Astrocyte of the spinal cord (primary cell): ENCODE measurements around the gene SCRT2.

Experiments used
- DNase-seq: peaks from one replicate; pipeline ENCODE4 v3.0.0; 2011; ENCODE audit warnings: low read depth, low spot score
- H3K4me3 ChIP-seq: 2 replicates; pipeline ENCODE4 v1.5.1; 2011; ENCODE audit warnings: low read depth, mild to moderate bottlenecking, low read length, moderate library complexity
- in situ Hi-C: cut with HindIII; loops from 2 replicates; pipeline ENCODE4 v1.10.0; 2017; ENCODE audit warnings: low sequenced_read_pairs
- TF ChIP-seq, protein P1 (sequence below): IDR thresholded peaks from 2 replicates; pipeline ENCODE4 v1.5.1; 2012; ENCODE audit warnings: low read depth, mild to moderate bottlenecking, low read length, inconsistent platforms

Gene SCRT2

DNA sequence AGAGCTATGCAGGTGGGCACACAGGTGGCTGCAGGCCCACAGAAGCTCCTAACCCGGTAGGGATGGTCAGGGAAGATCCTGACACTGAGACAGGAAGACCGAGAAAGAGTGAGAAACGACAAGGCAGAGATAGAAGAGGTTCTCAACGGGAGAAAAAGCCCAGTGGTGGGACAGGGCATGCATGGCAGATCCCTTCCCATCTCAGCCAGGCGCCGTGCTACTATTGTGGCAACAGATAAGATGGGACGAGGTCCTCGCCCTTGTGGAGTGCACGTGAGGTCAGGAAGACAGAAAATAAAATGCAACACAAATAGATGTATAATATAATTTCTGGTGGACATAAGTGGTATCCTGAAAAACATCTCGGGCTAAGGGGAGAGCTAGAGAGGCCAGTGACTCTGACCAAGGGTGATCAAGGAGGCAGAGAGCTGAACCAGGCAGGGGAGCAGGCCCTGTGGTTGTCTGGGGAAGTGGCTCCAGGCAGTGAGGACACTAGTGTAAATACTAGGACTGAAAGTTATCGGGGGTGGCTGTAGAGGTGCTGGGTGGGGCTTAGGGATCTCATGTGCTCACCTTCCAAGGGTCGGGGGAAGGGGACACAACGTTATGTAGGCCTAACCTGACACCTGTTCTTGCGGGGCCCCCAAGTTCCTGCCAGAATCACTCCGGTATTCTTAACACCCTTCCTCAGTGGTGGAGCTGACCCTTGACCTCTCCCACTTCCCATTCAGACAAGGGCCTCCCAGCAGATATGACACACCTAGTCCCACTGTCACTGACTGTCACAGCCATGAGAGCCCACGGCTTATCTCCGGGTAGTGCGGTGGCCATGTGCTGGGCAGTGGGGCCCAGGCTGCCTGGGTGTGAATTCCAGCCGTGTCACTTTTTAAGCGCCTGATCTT lies 23.6 kb downstream of the SCRT2 start:
- peak overlapping the region; percentile 88 for H3K4me3 ChIP-seq
- DNase-seq = no peak
- in situ Hi-C loops = no loop called here
- TF ChIP-seq, protein P1, sequence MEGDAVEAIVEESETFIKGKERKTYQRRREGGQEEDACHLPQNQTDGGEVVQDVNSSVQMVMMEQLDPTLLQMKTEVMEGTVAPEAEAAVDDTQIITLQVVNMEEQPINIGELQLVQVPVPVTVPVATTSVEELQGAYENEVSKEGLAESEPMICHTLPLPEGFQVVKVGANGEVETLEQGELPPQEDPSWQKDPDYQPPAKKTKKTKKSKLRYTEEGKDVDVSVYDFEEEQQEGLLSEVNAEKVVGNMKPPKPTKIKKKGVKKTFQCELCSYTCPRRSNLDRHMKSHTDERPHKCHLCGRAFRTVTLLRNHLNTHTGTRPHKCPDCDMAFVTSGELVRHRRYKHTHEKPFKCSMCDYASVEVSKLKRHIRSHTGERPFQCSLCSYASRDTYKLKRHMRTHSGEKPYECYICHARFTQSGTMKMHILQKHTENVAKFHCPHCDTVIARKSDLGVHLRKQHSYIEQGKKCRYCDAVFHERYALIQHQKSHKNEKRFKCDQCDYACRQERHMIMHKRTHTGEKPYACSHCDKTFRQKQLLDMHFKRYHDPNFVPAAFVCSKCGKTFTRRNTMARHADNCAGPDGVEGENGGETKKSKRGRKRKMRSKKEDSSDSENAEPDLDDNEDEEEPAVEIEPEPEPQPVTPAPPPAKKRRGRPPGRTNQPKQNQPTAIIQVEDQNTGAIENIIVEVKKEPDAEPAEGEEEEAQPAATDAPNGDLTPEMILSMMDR = no peak

GRCh38 chr20:650954-651353 lies 24.6 kb downstream of the SCRT2 start:
- in situ Hi-C loops = no loop called here
- H3K4me3 ChIP-seq = no peak overlapping the region
- TF ChIP-seq, protein P1 = peak; percentile 20
- DNase-seq = no peak

DNA sequence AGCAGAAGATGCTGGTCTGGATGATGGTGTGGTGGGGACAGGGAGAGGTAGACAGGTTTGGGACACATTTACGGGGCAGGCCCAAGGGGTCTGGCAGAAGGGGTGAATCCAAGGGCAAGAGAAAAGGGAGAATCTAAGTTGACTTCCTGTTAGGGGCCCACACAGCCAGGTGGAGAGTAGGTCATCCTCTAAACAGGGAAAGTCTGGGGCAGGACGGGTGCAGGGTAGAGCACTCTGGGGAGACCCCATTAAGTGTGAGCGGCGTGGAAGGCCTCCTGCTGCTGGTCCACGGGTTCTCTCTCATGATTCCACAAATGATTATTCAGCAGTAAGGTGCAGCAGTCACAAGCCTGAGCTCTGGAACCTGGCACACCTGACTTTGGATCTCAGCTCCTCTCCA lies 25.3 kb downstream of the SCRT2 start:
- H3K4me3 ChIP-seq = no peak overlapping the region

DNA sequence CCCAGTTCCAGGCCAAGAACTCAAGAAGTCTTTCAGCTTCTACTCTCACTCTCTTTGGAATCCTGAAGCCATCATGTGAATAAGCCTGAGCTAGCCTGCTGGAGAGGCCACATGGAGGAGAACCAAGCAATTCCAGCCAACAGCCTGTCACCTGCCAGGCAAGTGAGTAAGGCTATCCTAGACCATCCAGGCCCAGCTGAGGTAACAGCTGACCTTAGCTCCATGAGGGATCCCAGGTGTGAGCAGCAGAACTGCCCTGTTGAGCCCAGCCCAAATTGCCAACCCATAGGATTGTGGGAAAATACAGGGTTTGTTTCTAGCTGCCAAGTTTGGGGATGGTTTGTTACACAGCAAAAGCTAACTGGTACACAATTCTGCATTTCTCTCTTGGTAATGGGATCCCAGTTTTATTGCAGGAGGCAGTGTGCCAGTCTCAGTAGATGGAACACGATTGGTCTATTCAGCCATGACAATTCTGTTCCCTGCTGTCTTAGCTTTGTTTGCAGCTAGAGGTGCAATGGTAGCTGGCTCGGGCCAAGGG lies 28.1 kb downstream of the SCRT2 start:
- TF ChIP-seq, protein P1 = no peak
- in situ Hi-C loops = no loop called here

More for the DNA sequence above, 25.3 kb downstream of the SCRT2 start:
- no peak for DNase-seq
- TF ChIP-seq, protein P1 = no peak
- in situ Hi-C loops = no loop called here

GRCh38 chr20:646868-647233 lies 28.8 kb downstream of the SCRT2 start:
- in situ Hi-C loops = no loop called here
- TF ChIP-seq, protein P1 = no peak
- H3K4me3 ChIP-seq = no peak overlapping the region
- no peak for DNase-seq

More for the DNA sequence above, 28.1 kb downstream of the SCRT2 start:
- no peak overlapping the region for H3K4me3 ChIP-seq
- no peak for DNase-seq

DNA sequence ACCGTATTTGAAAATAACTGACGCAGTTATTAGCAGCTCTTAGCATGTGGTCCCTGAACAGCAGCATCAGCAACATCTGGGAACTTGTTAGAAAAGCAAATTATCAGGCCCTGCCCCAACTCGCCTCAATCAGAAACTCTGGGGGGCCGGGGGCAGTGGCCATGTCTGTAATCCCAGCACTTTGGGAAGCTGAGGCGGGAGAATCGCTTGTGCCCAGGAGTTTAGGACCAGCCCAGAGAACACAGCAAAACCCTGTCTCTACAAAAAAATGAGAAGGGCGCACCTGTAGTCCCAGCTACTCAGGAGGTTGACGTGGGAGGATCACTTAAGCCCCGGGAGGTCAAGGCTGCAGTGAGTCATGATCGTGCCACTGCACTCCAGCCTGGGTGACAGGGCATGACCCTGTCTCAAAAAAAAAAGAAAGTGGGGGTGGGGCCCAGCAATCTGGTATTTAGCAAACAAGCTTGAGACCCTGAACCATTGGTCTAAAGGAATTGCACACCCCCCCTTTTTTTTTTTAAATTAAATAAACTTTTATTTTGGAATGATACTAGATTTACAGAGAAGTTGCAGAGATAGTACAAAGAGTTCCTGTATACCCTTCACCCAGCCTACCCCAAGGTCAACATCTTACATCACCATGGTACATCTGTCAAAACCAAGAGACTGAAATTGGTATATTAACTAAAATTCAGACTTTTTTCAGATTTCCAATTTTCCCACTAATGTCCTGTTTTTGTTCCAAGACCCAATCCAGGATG lies 29.3 kb downstream of the SCRT2 start:
- no peak overlapping the region for H3K4me3 ChIP-seq
- no peak for DNase-seq
- TF ChIP-seq, protein P1 = no peak
- in situ Hi-C loops = no loop called here
